SK-MEL-5 (cell line): ENCODE results near the gene CHRND. TPM values are rescaled to one million over a fixed set of nuclear protein-coding genes. Genes with fewer than 3 reads are reported as not detected.

Source experiments
- DNase-seq: peaks from one replicate; pipeline ENCODE4 v3.0.0-alpha.2; 2016; ENCODE audit warnings: low read depth, low spot score
- in situ Hi-C: cut with HindIII; loops from 2 replicates; pipeline ENCODE4 v1.10.0; 2016; ENCODE audit warnings: low sequenced_read_pairs, high pct_unique_total_duplicates, low pct_unique_long_range_greater_than_20kb
- total RNA-seq: library from RNA; depleted of rRNA; stranded (reverse); fragments of >200 nt; shearing (Covaris generic); gene quantifications from 2 replicates; pipeline ENCODE4 v1.2.3, GENCODE V29; 2014

Gene CHRND
- total RNA-seq, 1 experiment from 2014 or later: 0.13 TPM

DNA sequence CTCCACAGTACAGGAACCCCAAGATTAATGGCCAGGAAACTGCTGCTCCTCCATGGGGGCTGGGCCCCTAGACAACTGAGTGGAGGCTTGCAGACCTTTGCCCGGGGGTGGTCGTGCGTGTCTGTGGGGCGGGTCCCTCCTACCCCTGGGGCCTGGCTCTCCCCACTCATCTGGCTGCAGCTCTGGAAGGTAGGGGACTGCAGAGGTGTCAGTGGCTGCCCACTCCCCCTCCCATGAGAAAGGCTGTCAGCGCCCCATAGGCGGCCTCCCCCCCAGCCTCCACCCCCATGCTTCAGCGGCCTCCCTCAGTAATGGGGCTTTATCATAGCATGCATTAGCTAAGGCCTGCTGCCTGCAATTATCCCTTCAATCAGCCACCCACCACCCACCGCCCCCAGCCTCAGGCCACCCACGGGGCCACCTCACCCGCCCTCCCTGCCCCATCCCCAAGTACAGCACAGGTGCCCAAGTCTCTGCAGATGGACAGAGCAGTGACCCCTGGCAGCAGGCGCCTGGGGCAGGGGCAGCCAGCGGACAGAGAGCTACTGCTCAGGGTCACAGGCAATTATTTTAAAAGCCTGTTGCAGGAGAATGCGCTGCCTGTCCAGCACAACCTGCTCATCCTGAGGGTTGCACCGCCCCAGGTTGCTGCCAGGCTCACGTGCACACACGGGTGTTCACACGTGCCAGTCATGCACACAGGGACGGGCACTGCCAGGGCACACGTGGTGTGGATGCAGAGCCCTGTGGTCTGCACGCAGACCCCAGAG, 29.3 kb upstream of the CHRND start:
- no peak for DNase-seq
- in situ Hi-C loops: no loop called here

DNA sequence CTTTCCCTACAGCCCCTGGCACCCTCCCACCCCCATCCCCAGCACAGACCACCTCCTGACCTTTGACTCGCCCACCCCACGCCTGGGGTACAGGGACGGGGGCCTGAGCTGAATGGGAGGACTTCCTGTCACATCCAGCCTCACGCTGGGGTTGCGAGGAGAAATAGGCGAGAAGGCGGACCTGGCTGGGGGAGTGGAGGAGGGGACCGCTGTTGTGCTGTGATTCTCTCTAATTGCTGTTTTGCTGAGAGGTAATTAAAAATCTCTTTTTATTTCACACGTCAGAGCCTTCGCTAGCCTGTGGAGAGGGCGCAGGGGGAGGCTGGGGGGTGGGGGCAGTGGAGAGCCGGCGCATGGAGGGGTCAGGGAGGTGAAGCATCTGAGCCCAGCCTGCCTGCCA, 28.6 kb upstream of the CHRND start:
- no peak for DNase-seq
- in situ Hi-C loops: no loop called here

DNA sequence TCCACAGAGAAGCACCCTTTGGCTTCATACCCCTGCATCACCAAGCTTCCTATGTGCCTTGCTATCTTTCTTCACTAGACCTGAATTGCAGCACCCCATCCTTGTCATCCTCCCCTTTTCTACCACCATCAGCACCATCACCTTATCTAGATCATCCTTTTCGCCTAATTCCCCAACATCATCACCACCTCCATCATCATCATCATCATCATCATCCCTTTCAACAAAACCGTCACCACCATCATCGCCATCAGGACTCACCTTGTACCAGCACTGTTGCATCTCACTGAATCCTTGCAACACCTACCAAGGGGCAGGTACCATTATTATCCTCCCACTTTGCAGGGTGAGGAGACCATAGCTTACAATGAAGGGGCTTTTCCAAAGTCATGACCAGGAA, 27.5 kb upstream of the CHRND start:
- DNase-seq: no peak
- in situ Hi-C loops: no loop called here

DNA sequence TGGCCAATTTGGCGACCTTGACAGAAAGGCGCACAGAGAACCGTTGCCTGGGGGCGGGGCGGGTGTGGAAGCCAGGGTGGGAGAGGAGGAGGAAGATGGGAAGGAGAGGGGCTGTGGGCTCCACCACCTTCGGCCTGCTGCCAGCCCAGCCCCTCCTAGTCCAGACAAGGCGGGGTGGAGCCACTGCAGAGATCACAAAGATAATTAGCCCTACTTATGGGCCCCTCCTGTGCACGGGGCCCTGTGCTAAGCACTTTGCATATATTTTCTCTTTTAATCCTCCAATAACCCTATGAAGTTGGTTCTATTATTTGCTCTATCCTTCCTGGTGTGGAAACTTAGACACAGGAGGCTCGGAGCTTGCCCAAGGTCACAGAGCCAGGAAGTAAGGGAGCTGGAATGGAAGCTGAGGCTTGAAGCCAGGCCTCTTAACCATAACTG, 24.6 kb upstream of the CHRND start:
- in situ Hi-C loops: no loop called here
- DNase-seq: no peak

DNA sequence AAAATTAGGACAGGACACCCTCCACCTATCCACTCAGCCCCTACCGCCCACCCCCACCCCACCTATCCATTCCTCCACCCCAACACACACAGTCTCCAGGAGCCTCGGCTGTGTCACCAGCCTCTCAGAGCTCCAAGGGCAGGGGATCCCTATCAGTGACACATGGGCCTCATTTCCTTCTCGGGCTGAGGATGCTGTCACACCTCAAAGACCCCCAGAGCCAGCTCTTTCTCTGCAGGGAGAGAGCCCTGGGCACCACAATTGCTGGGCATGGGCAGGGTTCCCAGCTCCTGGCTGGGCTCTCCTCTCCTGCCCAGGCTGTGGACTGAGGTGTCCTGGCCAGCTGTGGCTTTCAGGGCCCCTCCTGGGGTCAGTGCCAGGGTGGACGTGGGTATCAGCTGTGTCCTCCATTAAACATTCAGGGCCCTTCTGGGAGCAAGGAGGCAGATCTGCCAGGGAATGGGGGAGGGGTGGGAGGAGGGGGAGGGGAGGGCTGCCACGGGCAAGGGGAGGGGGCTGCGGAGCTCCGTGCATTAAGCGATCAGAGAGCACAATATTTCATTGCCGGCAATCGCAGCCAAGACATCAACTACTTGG, 24.1 kb upstream of the CHRND start:
- DNase-seq: no peak
- in situ Hi-C loops: no loop called here

DNA sequence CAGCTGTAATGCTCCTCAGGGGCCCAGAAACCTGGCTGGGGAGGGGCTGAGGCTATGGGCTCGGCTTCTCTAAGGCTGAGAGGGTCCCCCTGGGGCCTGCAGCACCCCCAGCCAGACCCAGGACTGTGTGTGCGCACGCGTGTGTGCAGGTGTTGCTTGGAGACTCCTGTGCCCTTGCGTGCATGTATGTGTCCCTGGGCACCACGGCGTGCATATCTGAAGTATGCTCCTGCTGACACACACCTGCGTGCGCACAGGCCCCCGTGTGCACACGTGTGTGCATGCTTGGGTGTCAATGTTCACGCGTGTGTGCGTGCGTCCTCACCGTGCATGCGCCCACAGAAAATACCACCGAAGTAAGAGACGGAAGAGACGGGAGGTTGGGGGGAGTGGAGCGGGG, 23.4 kb upstream of the CHRND start:
- no peak for DNase-seq
- in situ Hi-C loops: no loop called here

DNA sequence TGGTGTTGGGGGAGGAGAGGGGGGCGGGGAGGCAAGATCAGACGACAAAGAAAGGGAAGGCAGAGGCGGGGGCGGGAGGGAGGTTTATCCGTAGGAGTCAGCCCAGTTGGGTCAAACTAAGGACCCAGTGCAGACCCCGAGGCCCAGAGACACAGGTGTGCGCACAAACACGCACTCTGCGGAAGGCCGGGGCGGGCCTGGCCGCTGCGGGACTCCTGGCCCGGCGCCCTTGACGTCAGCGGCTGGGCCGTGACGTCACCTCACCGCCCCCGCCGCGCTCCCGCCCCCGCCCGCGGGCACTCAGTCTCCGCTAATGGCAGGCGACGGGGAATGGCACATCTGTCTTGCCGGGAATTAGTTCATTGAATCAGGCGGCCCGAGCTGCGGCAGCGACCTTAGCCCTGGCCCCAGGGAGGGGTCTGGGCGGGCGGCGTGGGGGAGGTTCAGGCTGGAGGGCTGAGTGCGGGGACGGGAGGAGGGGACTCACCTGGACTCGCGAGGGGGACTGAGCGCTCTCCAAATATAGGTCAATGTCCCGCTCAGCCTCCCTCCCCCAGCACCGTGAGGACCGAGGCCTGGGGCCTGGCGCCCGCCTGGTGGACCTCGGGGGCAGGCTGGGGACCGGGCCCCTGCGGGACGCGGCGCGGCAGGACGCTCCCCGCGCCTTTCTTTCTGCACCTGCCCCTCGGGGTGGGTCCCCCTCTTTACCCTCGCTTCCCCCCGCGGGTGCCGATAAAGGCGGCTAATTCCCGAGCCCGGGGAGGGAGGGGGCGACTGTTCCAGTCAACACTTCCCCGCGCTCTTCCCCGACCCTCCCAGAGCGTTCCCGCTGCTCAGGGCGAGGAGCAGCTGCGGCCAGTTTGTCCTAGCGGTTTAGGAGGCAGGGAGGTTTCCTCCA, 22.8 kb upstream of the CHRND start:
- DNase-seq: no peak
- in situ Hi-C loops: no loop called here

DNA sequence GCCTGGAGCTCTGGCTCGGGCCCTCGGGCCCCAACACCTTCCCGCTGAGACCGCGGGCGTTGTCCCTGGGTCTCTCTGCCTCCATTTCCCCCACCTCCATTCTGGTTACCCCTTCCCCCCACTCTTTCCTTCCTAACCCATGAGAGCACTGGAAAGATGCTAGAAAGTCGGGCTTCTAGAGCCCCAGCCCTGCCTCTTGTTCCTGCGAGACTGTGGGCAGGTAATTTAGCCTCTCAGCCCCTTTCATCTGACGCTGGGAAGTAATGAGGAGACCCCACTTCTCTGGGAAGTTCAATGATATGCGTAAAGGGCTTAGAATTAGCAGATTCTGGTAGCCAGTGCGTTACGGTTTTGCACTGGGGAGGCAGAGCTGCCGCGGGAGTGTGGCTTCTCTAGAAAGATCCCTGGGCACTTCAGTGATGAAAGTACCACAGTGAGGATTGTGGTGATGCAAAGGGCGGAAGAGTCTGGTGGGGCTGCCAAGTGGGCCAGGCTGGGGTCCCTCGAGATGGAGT, 22.1 kb upstream of the CHRND start:
- in situ Hi-C loops: no loop called here
- DNase-seq: no peak

DNA sequence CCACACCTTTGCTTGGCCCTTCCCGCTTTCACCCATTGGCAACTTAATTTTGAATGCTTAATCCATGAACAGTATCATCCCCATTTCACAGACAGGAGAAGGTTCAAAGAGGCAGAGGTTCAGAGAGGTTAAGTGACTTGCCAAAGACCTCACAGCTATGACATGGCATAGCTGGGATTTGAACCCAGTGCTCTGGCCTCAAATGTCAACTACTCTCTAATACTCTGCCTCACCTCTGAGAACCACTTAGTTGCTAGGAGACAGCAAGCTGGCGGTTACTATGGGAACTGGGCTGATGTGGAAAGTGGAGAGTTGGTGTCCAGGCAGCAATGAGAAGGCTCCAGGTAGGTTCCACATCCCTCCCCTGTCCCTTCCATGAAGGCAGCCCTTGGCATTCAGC, 21.5 kb upstream of the CHRND start:
- DNase-seq: no peak

DNA sequence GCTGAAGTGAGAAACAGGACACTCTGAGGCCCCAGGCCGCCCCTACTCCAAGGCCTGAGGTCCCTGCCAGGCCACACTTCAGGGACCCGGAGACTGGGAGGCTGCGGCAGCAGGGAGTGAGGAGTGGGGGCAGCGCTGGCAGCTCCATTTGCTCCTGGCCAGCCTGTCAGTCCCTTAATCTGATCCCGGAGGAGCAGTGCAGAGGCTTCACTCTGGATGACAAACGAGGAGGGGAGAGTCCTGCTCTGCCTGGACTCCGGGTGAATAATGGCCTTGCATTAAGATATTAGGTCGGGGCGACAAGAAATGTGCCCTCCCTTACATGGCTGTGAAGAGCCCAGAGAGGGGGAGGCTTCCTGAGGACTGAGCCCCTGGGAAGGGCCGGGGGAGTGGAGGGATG, 20.1 kb upstream of the CHRND start:
- no peak for DNase-seq
- in situ Hi-C loops: no loop called here

More for the DNA sequence above, 21.5 kb upstream of the CHRND start:
- in situ Hi-C loops: no loop called here

DNA sequence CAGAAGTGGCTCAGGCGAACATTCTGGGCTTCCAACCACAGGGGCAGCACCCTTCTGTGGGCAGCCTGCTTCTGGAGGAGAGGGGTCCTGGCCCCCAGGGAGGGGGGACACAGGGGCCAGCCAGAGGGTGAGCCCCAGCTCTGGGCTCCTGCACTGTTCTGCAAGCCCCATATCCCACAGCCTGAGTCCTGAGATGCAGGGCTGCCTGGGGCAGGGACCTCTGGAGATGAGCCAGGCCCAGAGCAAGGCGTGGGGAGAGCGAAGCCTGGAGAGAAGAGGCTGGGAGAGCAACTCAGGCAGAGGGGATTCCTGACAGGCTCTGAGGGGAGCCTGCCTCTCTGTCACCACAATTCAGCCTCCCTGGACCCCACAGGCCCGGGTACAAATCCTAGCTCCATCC, 19.3 kb upstream of the CHRND start:
- in situ Hi-C loops: no loop called here
- DNase-seq: no peak

DNA sequence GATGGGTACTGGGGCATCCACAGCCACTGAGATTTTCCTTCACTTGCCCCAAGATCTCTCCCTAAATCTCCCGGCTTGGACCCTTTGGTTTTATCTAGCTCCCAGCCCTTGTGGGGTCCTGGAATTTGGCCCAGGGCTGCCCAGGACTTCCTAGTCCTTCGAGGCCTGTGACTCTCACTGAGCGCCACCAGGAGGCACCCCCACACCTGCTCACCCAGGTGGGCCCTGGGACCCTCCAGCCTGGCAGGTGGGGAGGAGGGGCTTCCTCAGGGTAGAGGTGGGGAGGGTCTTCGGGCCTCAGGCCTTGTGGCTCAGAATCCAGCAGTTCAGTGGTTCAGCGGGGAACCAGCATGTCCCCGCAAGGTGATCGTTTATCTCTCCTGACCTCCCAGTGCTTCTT, 17.7 kb upstream of the CHRND start:
- in situ Hi-C loops: no loop called here
- no peak for DNase-seq

DNA sequence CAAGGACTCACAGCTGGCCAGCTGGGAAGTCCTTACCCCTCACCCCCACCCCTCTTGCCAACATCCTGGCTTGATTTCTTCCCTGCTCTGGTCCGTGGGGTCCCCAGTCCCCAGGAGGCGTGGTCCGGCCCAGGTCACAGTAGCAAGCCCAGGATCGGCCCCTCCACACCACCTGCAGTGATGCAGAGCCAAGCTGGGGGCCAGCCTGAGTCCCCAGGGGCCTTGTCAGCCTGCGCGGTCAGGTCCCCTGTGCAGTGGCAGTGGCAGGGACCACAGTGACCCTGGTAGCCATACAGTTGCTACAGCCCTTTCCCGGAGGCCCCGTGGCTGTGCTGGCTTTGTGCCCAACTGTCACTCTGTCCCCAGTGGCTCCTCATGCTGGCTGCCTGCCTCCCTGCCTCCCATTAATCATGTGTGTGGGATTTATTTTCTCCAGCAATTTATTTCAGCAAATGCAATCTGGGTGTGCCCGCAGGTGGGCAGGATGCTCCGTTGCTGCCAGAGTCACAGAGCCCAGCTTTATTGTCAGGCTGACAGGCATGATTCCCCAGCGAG, 14.5 kb upstream of the CHRND start:
- no peak for DNase-seq
- in situ Hi-C loops: no loop called here

DNA sequence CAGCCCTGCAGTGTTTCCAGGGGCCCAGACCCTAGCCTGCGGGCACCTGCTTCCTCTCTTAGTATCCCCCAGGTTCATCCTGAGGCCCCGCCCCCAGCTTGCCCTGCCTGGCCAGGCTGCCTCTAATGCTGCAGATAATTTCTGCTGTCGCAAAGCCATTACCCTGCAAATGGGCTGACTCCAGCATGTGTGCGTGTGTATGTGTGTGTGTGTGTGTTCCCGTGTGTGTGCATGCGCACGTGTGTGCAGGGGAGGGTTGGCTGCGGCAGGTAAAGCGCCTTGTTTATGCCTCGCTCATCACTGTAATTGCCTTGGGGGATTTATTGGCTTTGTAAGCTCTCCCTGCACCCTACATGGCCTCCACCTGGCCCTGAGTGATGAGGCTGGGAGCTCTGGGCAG, 13.4 kb upstream of the CHRND start:
- in situ Hi-C loops: no loop called here
- DNase-seq: no peak

DNA sequence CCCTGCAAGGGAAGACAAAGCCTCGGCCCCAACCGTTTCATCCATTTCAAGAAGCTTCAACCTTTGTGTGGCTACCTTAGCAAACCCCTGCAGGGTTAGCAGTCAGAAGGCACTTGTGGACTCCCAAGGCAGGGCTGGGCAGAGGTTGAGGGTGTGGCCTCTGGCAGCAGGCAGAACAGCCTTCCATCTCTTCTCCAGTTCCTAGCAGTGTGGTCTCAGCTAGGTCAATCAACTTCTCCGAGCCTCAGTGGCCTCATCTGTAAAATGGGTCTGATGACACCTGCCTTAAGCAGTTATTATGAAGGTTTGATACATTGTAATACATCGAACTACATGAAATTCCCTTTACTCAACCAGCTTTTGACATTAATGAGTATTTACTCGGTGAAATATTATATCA, 12.6 kb upstream of the CHRND start:
- no peak for DNase-seq
- in situ Hi-C loops: no loop called here

DNA sequence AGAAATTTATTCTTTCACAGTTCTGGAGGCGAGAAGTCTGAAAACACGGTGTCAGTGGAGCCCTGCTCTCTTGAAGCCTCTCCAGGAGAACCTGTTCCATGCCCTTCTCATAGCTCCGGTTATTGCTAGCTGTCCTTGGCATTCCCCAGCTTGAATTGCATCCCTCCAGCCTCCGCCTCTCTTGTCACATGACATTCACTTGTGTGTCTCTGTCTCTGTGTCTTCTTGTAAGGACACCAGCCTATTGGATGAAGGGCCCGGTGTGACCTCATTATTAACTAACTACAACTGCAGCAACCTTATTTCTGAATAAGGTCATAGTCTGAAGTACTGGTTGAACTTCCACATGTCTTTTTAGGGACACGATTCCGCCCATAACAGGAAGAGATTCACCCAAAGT, 10.3 kb upstream of the CHRND start:
- DNase-seq: no peak
- in situ Hi-C loops: no loop called here

DNA sequence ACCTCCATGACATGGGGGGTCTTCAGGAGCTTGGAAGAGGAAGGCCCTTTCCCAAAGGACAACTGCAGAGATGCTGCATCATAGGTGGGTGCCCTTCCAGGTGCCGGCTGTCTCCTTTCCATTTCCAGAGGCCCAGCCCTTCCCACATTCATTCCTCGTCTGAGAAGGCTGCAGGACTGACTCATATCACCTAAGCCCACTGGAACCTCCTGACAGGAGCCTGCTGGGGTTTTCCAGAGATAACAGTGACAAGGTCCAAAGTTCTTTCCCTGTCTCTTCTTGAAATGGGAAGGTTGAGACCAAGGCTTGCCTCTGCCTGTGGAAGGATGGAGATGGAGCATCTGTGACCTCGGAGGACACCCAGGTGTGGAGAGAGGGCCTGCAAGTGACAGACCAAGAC, 9.4 kb upstream of the CHRND start:
- in situ Hi-C loops: no loop called here
- no peak for DNase-seq

DNA sequence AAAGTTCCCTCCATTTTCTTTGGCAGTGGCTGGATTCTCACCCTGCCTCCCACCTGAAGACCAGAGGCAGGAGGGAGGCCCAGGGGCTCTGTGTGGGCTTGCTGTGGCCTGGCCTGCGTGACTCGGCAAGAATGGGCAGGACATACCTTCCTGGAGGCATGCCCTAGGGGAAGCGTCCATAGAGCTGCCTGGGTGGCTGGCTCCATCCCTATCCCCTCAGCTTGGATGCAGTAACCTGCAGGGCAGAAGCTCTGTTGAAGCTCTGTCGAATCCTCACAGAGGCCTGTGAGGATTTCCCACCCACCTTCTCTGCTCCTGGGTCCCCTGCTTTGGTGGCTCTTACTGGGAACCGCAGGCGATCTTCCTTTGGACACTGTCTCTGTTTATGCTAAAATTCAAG, 7.1 kb upstream of the CHRND start:
- no peak for DNase-seq
- in situ Hi-C loops: no loop called here
